GM04503 (cell line): ENCODE results near the gene SYNM.

Experiments used
- DNase-seq: peaks from one replicate; pipeline ENCODE4 v3.0.0-alpha.2; 2012; ENCODE audit warnings: low read depth

SYNM gene

GRCh38 chr15:99122831-99123712 lies 18.2 kb downstream of the SYNM start:
- DNase-seq, result no peak

GRCh38 chr15:99123713-99124451 lies 19.0 kb downstream of the SYNM start:
- DNase-seq, result peak; percentile 88

GRCh38 chr15:99124641-99125040 lies 19.8 kb downstream of the SYNM start:
- no peak for DNase-seq

- DNase-seq, result no peak
These were observed 20.4 kb downstream of the SYNM start for GRCh38 chr15:99125061-99125891.

GRCh38 chr15:99126131-99126588 lies 21.3 kb downstream of the SYNM start:
- no peak for DNase-seq

- DNase-seq, result no peak
These were observed 22.1 kb downstream of the SYNM start for GRCh38 chr15:99126930-99127329.

GRCh38 chr15:99127773-99128172 lies 22.9 kb downstream of the SYNM start:
- no peak for DNase-seq

GRCh38 chr15:99128411-99128810 lies 23.5 kb downstream of the SYNM start:
- no peak for DNase-seq

- no peak for DNase-seq
These were observed 24.8 kb downstream of the SYNM start for GRCh38 chr15:99129644-99130043.

- DNase-seq, result no peak
These were observed 25.4 kb downstream of the SYNM start for GRCh38 chr15:99130314-99130713.

GRCh38 chr15:99130765-99131440 lies 26.0 kb downstream of the SYNM start:
- DNase-seq, result no peak

GRCh38 chr15:99131441-99132023 lies 26.7 kb downstream of the SYNM start:
- DNase-seq, result no peak

GRCh38 chr15:99132122-99132521 lies 27.2 kb downstream of the SYNM start:
- DNase-seq, result no peak

- DNase-seq, result no peak
These were observed 27.9 kb downstream of the SYNM start for GRCh38 chr15:99132634-99133287.

- DNase-seq, result no peak
These were observed 29.5 kb downstream of the SYNM start for GRCh38 chr15:99134317-99134821.

GRCh38 chr15:99135194-99135593 lies 30.3 kb downstream of the SYNM start:
- no peak for DNase-seq

GRCh38 chr15:99137111-99137546 lies 32.2 kb downstream of the SYNM start:
- no peak for DNase-seq

GRCh38 chr15:99137877-99138276 lies 33.0 kb downstream of the SYNM start:
- no peak for DNase-seq

- DNase-seq, result no peak
These were observed 33.7 kb downstream of the SYNM start for GRCh38 chr15:99138491-99138982.

- DNase-seq, result no peak
These were observed 34.4 kb downstream of the SYNM start for GRCh38 chr15:99139276-99139675.
